Mesendoderm (in vitro differentiated cells): ENCODE measurements around the gene RASSF6. TPM values are rescaled to one million over a fixed set of nuclear protein-coding genes. Genes with fewer than 3 reads are reported as not detected.
"Not testable (repeated sequence)": the region's sequence is repeated elsewhere in the genome, so short reads cannot be mapped to it uniquely, and the experiment has no call there.

ENCODE experiments used
- DNase-seq: peaks from one replicate; pipeline ENCODE4 v3.0.0; 2013
- H2AK5ac ChIP-seq: 2 replicates; pipeline ENCODE4 v1.6.1; 2013; ENCODE audit warnings: low read length, inconsistent platforms
- H2BK120ac ChIP-seq: 2 replicates; pipeline ENCODE4 v1.6.1; 2013; ENCODE audit warnings: low read depth, mild to moderate bottlenecking, low read length, moderate library complexity, mixed read lengths
- H2BK15ac ChIP-seq: replicated peaks from 2 replicates; pipeline ENCODE4 v1.6.1; 2013; ENCODE audit warnings: low read depth, mild to moderate bottlenecking, moderate library complexity
- H2BK5ac ChIP-seq: 2 replicates; pipeline ENCODE4 v1.6.1; 2013; ENCODE audit warnings: low read length, inconsistent platforms
- H3K18ac ChIP-seq: 2 replicates; pipeline ENCODE4 v1.6.1; 2013; ENCODE audit warnings: mild to moderate bottlenecking, low read length, mixed read lengths
- H3K23ac ChIP-seq: one replicate; pipeline ENCODE4 v1.6.1; 2013; ENCODE audit warnings: low read length
- H3K27ac ChIP-seq: 2 replicates; pipeline ENCODE4 v1.5.1; 2013; ENCODE audit warnings: low read depth, mild to moderate bottlenecking, inconsistent platforms, low read length, moderate library complexity
- H3K27me3 ChIP-seq: 2 replicates; pipeline ENCODE4 v1.6.1; 2013; ENCODE audit warnings: low read length, control low read depth, mild to moderate bottlenecking, inconsistent platforms; ENCODE audit not compliant: insufficient read depth, poor library complexity
- H3K36me3 ChIP-seq: 2 replicates; pipeline ENCODE4 v1.6.1; 2013; ENCODE audit warnings: low read length, inconsistent platforms; ENCODE audit not compliant: control insufficient read depth, insufficient read depth
- H3K4ac ChIP-seq: one replicate; pipeline ENCODE4 v1.6.1; 2013; ENCODE audit warnings: low read depth, mild to moderate bottlenecking, low read length, moderate library complexity
- H3K4me1 ChIP-seq: 2 replicates; pipeline ENCODE4 v1.6.1; 2013; ENCODE audit warnings: low read depth, low read length, inconsistent platforms; ENCODE audit not compliant: control insufficient read depth
- H3K4me2 ChIP-seq: 2 replicates; pipeline ENCODE4 v1.6.1; 2013; ENCODE audit warnings: low read length
- H3K4me3 ChIP-seq: 2 replicates; pipeline ENCODE4 v1.5.1; 2013; ENCODE audit warnings: mild to moderate bottlenecking, low read length
- H3K56ac ChIP-seq: one replicate; pipeline ENCODE4 v1.6.1; 2013; ENCODE audit warnings: low read length
- H3K79me1 ChIP-seq: 2 replicates; pipeline ENCODE4 v1.6.1; 2013; ENCODE audit warnings: low read length, inconsistent platforms
- H3K79me2 ChIP-seq: 2 replicates; pipeline ENCODE4 v1.6.1; 2013; ENCODE audit warnings: mild to moderate bottlenecking, low read length; ENCODE audit not compliant: control insufficient read depth, insufficient read depth
- H3K9ac ChIP-seq: 2 replicates; pipeline ENCODE4 v1.6.1; 2013; ENCODE audit warnings: low read length, inconsistent platforms
- H4K5ac ChIP-seq: one replicate; pipeline ENCODE4 v1.6.1; 2013; ENCODE audit warnings: low read length
- H4K8ac ChIP-seq: one replicate; pipeline ENCODE4 v1.6.1; 2013; ENCODE audit warnings: low read depth, mild to moderate bottlenecking, control low read depth, low read length, moderate library complexity
- WGBS: extraction: QIAGEN DNeasy Blood & Tissue Kit; methylation state at CpG from one replicate; pipeline ENCODE4 v1.1.7; 2013; ENCODE audit warnings: low lambda C conversion rate, missing lambda C conversion rate; ENCODE audit not compliant: insufficient coverage; ENCODE audit errors: extremely low coverage; 5-methylcytosine and 5-hydroxymethylcytosine counted together
- polyA plus RNA-seq, 2 experiments: library from polyadenylated mRNA; stranded (reverse); fragments of 200-250 nt; gene quantifications; one replicate each; pipeline ENCODE4 v1.2.3, GENCODE V29; 2013

RASSF6 gene
- polyA plus RNA-seq (2013, experiment 1 of 2), result 0.10 TPM
- 0.04 TPM for polyA plus RNA-seq (2013, experiment 2 of 2)

- Histone ChIP-seq H3K4ac (no peak within 1 kb of the TSS), H2BK5ac (no peak within 1 kb of the TSS), H2AK5ac (no peak within 1 kb of the TSS), H4K5ac (no peak within 1 kb of the TSS), H3K18ac (no peak within 1 kb of the TSS), H3K56ac (peak within 1 kb of the TSS; percentile 60), H3K23ac (no peak within 1 kb of the TSS), H3K79me1 (no peaks in the 10 kb centered on the region), H3K79me2 (no peaks in the 10 kb centered on the region), H3K4me3 (peak within 1 kb of the TSS; percentile 12), H3K27me3 (no peaks in the 10 kb centered on the region), H3K27ac (no peak within 1 kb of the TSS), H3K9ac (peak within 1 kb of the TSS; percentile 40), H3K4me1 (peaks cover 3% of the 10 kb centered on the region), H2BK120ac (no peak within 1 kb of the TSS), H3K4me2 (peak within 1 kb of the TSS; percentile 74), H4K8ac (no peak within 1 kb of the TSS), H2BK15ac (no peak within 1 kb of the TSS), H3K36me3 (no peaks in the 10 kb centered on the region)
- peak; percentile 85 for DNase-seq
- no CpG with 5 or more reads among the region's 24 CpGs for WGBS
These were observed at the start of gene RASSF6 for GRCh38 chr4:73620115-73620792. RASSF6 (minus strand) TSS chr4:73620436; CDS start chr4:73611795, 8,641 bp downstream.

- Histone ChIP-seq H3K56ac (no peak overlapping the region), H2BK5ac (no peak overlapping the region), H3K27me3 (no peaks in the 10 kb centered on the region), H2BK120ac (no peak overlapping the region), H3K79me2 (no peaks in the 10 kb centered on the region), H2AK5ac (no peak overlapping the region), H3K36me3 (no peaks in the 10 kb centered on the region), H3K18ac (no peak overlapping the region), H4K5ac (no peak overlapping the region), H3K4me3 (no peak overlapping the region), H3K23ac (no peak overlapping the region), H3K27ac (no peak overlapping the region), H3K9ac (no peak overlapping the region), H3K4me2 (no peak overlapping the region), H3K79me1 (no peaks in the 10 kb centered on the region), H2BK15ac (no peak overlapping the region), H3K4me1 (no peaks in the 10 kb centered on the region), H4K8ac (no peak overlapping the region), H3K4ac (no peak overlapping the region)
- WGBS, result no CpG with 5 or more reads among the region's 15 CpGs
- DNase-seq, result no peak
These were observed 49.4 kb upstream of the RASSF6 start for GRCh38 chr4:73669410-73670183.

GRCh38 chr4:73668782-73669201, 48.6 kb upstream of the RASSF6 start:
- H3K27ac ChIP-seq, result no peak overlapping the region
- WGBS, result no CpG with 5 or more reads among the region's 8 CpGs
- H4K5ac ChIP-seq, result no peak overlapping the region
- H3K23ac ChIP-seq, result no peak overlapping the region
- H3K4me2 ChIP-seq, result no peak overlapping the region
- no peak overlapping the region for H2BK120ac ChIP-seq
- H3K4me1 ChIP-seq, result no peaks in the 10 kb centered on the region
- no peak overlapping the region for H2BK15ac ChIP-seq
- no peaks in the 10 kb centered on the region for H3K79me2 ChIP-seq
- no peak overlapping the region for H3K56ac ChIP-seq
- no peak for DNase-seq
- H3K18ac ChIP-seq, result no peak overlapping the region
- H3K4me3 ChIP-seq, result no peak overlapping the region
- no peaks in the 10 kb centered on the region for H3K79me1 ChIP-seq
- no peak overlapping the region for H4K8ac ChIP-seq
- no peaks in the 10 kb centered on the region for H3K27me3 ChIP-seq
- H3K36me3 ChIP-seq, result no peaks in the 10 kb centered on the region
- no peak overlapping the region for H3K4ac ChIP-seq
- no peak overlapping the region for H2AK5ac ChIP-seq
- H3K9ac ChIP-seq, result no peak overlapping the region
- H2BK5ac ChIP-seq, result no peak overlapping the region

GRCh38 chr4:73665924-73666323, 45.7 kb upstream of the RASSF6 start:
- not testable (repeated sequence) for H3K4me1 ChIP-seq, H3K9ac ChIP-seq, H3K23ac ChIP-seq, H3K4ac ChIP-seq, H3K79me2 ChIP-seq, H2BK5ac ChIP-seq, H2AK5ac ChIP-seq, H2BK15ac ChIP-seq, H3K79me1 ChIP-seq, DNase-seq, H3K27ac ChIP-seq, H3K36me3 ChIP-seq, H3K56ac ChIP-seq, H4K8ac ChIP-seq, H3K4me2 ChIP-seq, H3K4me3 ChIP-seq, H3K27me3 ChIP-seq, H4K5ac ChIP-seq, H3K18ac ChIP-seq, H2BK120ac ChIP-seq
- WGBS, result no CpG with 5 or more reads among the region's 7 CpGs

GRCh38 chr4:73664470-73664869, 44.2 kb upstream of the RASSF6 start:
- H3K4me1 ChIP-seq, result no peaks in the 10 kb centered on the region
- H3K56ac ChIP-seq, result no peak overlapping the region
- H3K4me3 ChIP-seq, result no peak overlapping the region
- H2BK120ac ChIP-seq, result no peak overlapping the region
- no peak overlapping the region for H2AK5ac ChIP-seq
- H3K18ac ChIP-seq, result no peak overlapping the region
- no peak overlapping the region for H3K27ac ChIP-seq
- H3K36me3 ChIP-seq, result no peaks in the 10 kb centered on the region
- no peak overlapping the region for H3K9ac ChIP-seq
- H3K23ac ChIP-seq, result no peak overlapping the region
- no peak overlapping the region for H2BK5ac ChIP-seq
- no peak overlapping the region for H3K4ac ChIP-seq
- no peak for DNase-seq
- H4K8ac ChIP-seq, result no peak overlapping the region
- H3K4me2 ChIP-seq, result no peak overlapping the region
- H3K79me1 ChIP-seq, result no peaks in the 10 kb centered on the region
- H3K27me3 ChIP-seq, result no peaks in the 10 kb centered on the region
- H3K79me2 ChIP-seq, result no peaks in the 10 kb centered on the region
- no peak overlapping the region for H4K5ac ChIP-seq
- no CpG with 5 or more reads among the region's 1 CpG for WGBS
- H2BK15ac ChIP-seq, result no peak overlapping the region
